HG02840 (cell line): Measurements from ENCODE around the gene STOX2.

Experiments used
- ATAC-seq: cut with Tn5 transposase; IDR thresholded peaks from one replicate; pipeline ENCODE4 v1.9.1; 2021; ENCODE audit warnings: mild to moderate bottlenecking, moderate library complexity, moderate number of reproducible peaks; ENCODE audit not compliant: unreplicated experiment, low FRiP score

Gene STOX2

GRCh38 chr4:184066584-184067300 is 161.6 kb downstream of the STOX2 start:
- no peak for ATAC-seq

DNA sequence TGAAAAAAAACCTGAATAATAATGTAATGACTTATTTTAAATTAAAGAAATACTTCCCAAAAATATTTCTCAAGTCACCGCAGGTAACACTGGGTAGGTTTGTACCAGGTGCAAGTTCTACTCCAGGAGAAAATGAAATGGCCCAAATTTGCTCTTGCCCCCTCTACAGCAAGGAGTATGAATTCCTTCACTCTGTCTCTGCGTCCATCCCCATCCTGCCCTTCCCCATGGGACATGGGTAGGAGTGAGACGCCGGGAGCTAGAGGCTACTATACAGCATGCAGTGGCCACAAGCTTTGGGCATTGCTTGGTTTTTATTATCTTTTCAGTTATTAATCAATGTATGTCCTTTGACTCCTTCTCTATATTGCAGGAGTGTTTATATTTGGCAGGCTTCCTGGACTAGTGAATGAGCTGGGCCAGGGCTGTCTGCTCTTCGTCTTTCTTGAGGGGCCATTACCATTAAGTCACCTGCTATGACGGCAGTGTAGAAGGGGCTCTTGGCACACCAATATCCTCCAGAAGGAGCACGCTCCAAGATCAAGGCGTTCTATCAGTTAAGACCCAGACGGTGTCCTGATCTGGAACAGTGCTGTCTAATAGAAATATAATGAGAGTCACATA is 162.9 kb downstream of the STOX2 start:
- no peak for ATAC-seq
